Amniotic stem cell (primary cell): ENCODE data around the gene PTEN.
"Not testable (repeated sequence)": the region's sequence is repeated elsewhere in the genome, so short reads cannot be mapped to it uniquely, and the experiment has no call there.

Experiments
- DNase-seq: peaks from one replicate; lab custom pipeline; 2025; lab: John Stamatoyannopoulos, UW

Gene PTEN

GRCh38 chr10:87869773-87870551 lies 6.5 kb downstream of the PTEN start:
- DNase-seq = no peak

GRCh38 chr10:87872828-87873227 lies 9.4 kb downstream of the PTEN start:
- DNase-seq = no peak

DNA sequence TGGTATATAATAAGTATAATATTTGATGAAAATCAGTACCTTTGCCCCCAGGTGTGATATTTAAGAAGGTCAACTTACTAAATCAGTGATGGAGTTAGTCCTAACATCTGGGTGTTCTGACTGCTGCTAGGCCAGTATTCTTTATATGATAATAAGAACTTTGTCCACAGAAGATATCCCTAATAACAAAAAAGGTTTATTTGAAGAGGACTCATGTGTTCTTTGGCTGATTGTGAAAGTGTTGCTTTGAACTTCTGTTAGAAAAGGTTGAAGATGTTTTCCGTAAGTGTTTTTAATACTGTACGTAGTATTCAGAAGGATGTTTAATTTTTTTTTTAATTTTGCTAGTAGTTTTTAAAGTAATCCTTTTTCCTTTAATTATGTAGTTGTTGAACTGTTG lies 10.2 kb downstream of the PTEN start:
- no peak for DNase-seq

- DNase-seq = no peak
Observed at GRCh38 chr10:87875929-87876571, 12.6 kb downstream of the PTEN start.

GRCh38 chr10:87878664-87879459 lies 15.4 kb downstream of the PTEN start:
- no peak for DNase-seq

- DNase-seq = no peak
Observed at GRCh38 chr10:87880336-87880735, 16.9 kb downstream of the PTEN start.

GRCh38 chr10:87881373-87882059 lies 18.1 kb downstream of the PTEN start:
- not testable (repeated sequence) for DNase-seq

- DNase-seq = no peak
Observed at GRCh38 chr10:87882555-87883294, 19.3 kb downstream of the PTEN start.

- no peak for DNase-seq
Observed at GRCh38 chr10:87886635-87887034, 23.2 kb downstream of the PTEN start.

DNA sequence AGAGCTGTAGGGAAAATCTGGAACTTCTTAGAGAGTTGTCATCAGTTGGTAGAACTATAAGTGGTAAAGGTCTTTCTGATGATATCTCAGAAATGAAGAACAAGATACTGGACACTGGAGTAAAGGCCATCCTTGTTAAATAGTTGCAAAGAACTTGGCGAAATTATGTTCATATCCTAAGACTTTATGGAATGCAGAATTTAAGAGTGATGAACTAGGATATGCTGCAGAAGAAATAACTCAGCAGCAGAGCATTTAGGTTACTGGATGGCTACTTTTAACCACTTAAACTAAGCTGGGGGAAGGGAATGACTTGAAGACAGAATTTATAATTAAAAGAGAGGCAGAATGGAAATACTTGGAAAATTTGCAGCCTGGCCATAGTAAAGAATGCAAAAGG lies 23.7 kb downstream of the PTEN start:
- no peak for DNase-seq

GRCh38 chr10:87887548-87888289 lies 24.3 kb downstream of the PTEN start:
- no peak for DNase-seq

- no peak for DNase-seq
Observed at GRCh38 chr10:87895430-87895829, 32.0 kb downstream of the PTEN start.

GRCh38 chr10:87896216-87896615 lies 32.8 kb downstream of the PTEN start:
- DNase-seq = no peak

GRCh38 chr10:87897957-87898356 lies 34.5 kb downstream of the PTEN start:
- not testable (repeated sequence) for DNase-seq

DNA sequence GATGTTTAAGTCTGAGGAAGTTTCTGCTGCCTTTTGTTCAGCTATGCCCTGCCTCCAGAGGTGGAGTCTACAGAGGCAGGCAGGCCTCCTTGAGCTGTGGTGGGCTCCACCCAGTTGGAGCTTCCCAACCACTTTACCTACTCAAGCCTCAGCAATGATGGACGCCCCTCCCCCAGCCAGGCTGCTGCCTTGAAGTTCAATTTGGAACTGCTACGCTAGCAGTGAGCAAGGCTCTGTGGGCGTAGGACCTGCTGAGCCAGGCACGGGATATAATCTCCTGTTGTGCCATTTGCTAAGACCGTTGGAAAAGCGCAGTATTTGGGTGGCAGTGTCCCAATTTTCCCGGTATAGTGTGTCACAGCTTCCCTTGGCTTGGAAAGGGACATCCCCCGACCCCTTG lies 40.0 kb downstream of the PTEN start:
- DNase-seq = not testable (repeated sequence)

- no peak for DNase-seq
Observed at GRCh38 chr10:87913156-87913921, 49.9 kb downstream of the PTEN start.

DNA sequence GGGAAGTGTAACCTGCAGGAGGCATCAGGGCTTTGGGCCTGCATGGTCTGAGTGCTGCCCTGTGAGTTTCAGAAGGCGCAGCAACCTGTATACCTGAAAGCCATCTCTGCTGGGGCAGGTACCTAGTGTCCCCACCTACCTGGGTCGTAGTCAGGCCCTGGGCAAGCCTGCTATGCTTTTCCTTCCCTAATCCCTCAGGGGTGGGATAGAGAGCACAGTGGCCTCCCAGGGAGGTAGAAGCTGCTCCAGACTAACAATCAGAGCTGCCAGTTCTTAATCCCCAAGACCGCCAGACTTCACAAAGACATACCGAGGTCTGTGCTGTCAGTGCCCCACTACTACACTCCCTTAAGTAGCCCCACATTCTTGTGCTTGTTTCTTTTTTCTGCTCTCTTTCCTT lies 52.0 kb downstream of the PTEN start:
- DNase-seq = no peak

DNA sequence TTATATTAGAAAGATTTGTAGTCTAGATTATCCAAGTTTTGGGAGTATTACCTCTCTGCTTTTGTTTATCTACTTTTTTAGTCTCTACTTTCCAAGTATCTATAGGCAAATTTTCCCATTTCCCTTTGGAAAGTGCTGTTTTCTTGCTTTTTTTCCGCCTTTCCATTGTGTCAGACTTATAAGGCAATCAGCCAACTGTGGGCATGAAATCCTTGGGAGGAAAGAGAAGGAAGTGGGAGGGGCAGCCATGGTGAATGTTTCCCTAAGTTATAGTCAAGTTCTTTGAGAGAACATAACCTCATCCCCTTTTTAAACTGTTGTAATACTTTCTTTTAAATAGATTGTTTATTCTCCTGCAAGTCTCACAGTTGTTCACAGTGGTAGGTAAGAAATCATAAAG lies 52.6 kb downstream of the PTEN start:
- no peak for DNase-seq

GRCh38 chr10:87916515-87916914 lies 53.1 kb downstream of the PTEN start:
- no peak for DNase-seq

GRCh38 chr10:87918254-87918859 lies 54.9 kb downstream of the PTEN start:
- no peak for DNase-seq
